HG03521 (cell line): ENCODE results near the gene VPS26C.
"Not testable (repeated sequence)": the region's sequence is repeated elsewhere in the genome, so short reads cannot be mapped to it uniquely, and the experiment has no call there.

Source experiments
- ATAC-seq: cut with Tn5 transposase; IDR thresholded peaks from one replicate; pipeline ENCODE4 v1.9.1; 2021; ENCODE audit warnings: mild to moderate bottlenecking, moderate library complexity; ENCODE audit not compliant: unreplicated experiment

Gene VPS26C

DNA sequence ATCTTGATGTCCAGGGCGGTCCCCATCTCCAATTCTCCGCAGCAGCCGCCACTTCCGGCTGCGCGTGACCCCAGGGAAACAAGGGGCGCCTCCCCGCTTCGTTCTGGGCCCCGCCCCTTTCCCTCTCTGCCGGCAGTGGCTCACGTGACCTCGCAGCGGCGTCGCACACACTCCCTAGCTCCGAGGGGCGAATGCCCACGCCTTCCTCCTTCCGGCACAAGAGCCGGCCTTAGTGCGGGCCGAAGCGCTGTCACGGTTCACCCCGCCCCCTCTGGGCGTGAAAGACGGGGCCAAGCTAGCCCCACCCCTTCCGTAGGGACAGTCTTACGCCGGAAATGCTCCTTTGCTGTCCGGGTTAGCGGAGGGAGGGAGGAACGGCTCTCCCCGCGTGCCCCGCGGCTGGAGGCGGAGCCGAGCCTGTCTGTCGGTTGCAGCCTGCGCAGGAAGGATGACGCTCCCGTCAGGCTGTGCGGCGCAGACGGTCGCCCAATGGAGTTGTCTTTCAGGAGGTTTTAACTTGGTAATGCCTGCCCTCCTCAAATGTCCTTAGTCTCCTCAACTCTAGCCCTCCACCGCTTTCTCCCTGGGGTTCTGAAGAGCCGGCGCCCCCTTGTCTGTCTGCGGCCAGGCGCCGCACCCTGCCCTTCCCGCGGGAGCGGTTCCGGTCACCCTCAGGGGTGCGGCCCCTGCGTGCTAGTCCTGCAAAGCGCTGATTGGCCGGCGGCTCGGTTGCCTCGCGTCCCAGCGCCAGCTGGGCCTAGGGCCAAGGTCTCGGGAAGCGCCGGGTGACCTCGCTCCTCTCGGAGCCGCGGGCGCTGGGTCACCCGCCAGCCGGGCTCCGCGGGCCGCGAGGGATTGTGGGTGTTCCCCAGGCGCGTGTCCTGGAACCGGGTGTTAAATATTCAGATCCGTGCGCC, at the start of gene VPS26C:
Gene VPS26C (minus strand): TSS at position 66 of the 917 bp plus-strand sequence. CDS start 40 bp downstream, at position 26.
- ATAC-seq: peak; percentile 92

DNA sequence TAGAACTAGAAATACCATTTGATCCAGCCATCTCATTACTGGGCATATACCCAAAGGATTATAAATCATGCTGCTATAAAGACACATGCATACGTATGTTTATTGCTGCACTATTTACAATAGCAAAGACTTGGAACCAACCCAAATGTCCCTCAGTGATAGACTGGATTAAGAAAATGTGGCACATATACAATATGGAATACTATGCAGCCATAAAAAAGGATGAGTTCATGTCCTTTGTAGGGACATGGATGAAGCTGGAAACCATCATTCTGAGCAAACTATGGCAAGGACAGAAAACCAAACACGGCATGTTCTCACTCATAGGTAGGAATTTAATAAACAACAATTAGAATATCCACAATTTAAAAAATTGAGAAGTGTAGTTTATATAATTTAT, 48.9 kb upstream of the VPS26C start:
- ATAC-seq: not testable (repeated sequence)

DNA sequence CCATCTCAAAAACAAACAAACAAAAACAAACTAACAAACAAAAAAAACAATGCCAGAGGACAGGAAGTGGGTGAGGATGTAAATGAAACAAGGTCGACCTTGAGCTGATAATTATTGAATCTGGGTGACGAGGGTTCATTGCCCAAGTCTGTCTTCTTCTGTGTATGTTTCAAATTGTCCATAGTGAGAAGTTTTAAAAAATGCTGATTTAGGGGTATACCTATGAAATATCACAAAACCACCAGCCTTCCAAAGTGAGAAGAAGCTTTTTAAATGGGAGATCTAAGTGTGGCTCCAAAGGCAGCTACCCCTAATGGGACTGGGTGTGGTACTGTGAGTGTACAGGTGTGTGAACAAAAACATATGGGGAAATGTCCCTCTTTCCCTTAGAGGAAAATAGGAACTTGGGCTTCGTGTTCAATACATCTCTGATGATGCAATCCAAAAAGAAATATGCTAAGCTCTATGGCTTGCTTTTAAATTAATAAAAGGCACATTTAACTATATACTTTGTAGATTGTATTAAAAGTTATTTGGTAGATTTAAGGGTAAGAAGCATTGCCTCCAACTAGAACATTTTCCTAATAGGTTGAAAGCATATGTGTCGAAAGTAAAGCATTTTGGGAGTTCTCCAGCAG, 33.1 kb upstream of the VPS26C start:
- ATAC-seq: no peak

DNA sequence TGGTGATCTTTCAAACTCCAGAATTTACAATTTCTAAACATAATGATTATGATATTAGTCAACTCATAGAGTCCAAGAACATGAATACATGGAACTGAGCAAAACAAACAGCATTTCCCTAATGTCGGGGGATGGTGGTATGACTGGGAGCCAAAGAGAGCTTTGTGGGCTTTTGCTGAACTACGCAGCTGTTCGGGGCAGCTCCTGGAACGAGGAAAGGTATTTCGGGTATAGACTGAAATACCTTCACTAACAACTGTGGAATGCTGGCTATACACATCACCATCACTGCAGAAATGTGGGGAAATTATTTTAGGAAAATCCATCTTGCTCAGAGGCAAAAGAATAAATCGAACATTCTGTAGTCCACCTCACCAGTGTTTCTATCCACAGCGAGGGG, 30.2 kb upstream of the VPS26C start:
- no peak for ATAC-seq

DNA sequence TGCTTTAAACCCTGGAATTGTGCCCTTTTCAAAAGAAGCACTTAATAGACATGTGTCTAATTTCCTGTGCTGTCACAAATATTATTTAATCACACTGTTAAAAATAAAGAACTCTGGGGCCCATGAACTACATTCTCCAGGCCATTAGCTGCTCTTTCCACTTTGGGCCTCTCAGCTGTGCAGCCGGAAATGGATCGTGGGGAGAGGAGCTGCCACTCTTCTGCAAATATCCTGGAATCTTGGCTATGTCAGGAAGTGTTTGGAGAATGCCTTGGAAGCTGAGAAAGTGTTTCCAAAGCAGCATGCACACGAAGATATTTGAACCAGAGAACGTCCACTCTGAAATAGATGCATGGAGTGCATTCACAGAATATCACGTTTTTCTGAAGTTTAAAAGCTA, 27.5 kb upstream of the VPS26C start:
- no peak for ATAC-seq

DNA sequence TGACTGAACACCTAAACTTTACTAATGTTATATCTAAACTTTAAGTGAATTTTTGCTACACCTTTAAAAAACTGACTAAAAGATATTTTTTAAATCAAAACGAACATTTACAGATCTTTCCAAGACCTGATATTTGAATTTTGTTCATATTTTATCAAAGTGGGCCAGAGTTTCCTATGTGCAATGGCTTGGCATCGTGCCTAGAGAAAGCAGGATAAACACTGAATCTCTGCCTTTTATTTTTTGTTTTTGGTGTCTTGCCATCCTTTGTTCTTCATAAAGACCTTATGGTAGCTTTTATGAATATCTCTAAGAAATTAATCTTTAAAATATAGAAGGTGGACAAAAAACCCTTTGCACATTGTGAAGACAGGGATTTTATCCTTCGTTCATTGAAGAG, 25.8 kb upstream of the VPS26C start:
- no peak for ATAC-seq

DNA sequence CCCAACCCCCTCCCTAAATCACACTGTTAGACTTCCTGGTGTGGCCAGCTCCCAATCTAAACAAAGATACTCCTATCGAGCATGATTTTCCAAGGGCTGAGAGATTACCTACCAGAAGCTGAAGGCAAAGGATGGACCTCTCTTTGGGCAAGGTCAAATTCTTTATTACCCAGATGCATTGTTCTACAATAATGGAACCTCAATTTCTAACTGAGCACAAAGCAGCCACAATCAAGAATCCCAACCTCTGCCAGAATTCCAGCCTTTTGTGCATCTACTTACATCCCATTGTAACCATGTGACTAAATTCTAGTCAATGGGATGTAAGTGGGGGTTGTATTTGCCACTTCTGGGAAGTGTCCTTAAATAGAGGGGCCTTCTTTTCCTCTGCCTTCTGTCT, 24.9 kb upstream of the VPS26C start:
- no peak for ATAC-seq

DNA sequence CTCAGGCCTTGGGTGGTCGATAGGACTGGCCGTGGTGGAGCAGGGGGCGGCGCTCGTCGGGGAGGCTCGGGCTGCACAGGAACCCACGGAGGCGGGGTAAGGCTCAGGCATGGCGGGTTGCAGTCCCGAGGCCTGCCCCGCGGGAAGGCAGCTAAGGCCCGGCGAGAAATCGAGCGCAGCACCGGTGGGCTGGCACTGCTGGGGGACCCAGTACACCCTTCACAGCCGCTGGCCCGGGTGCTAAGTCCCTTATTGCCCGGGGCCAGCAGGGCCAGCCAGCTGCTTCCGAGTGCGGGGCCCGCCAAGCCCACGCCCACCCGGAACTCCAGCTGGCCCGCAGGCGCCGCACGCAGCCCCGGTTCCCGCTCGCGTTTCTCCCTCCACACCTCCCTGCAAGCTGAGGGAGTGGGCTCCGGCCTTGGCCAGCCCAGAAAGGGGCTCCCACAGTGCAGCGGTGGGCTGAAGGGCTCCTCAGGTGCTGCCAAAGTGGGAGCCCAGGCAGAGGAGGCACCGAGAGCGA, 16.1 kb upstream of the VPS26C start:
- ATAC-seq: not testable (repeated sequence)

DNA sequence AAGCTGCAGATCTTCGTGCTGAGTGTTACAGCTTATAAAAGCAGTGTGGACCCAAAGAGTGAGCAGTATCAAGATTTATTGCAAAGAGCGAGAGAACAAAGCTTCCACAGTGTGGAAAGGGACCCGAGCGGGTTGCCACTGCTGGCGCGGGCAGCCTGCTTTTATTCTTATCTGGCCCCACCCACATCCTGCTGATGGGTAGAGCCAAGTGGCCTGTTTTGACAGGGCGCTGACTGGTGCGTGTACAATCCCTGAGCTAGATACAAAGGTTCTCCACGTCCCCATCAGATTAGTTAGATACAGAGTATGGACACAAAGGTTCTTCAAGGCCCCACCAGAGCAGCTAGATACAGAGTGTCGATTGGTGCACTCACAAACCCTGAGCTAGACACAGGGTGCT, 15.5 kb upstream of the VPS26C start:
- not testable (repeated sequence) for ATAC-seq

DNA sequence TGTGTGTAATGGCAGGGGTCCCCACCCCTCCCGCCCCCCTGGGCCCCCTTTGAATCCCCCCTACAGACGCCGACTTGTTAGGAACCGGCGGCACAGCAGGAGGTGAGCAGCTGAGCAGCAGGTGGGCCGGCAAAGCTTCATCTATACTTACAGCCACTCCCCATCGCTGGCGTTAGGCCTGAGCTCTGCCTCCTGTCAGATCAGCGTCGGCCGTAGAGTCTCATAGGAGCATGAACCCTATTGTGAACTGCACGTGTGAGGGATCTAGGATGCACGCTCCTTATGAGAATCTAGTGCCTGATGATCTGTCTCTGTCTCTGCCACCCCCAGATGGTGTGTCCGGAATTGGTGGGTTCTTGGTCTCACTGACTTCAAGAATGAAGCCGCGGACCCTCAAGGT, 14.9 kb upstream of the VPS26C start:
- ATAC-seq: no peak

DNA sequence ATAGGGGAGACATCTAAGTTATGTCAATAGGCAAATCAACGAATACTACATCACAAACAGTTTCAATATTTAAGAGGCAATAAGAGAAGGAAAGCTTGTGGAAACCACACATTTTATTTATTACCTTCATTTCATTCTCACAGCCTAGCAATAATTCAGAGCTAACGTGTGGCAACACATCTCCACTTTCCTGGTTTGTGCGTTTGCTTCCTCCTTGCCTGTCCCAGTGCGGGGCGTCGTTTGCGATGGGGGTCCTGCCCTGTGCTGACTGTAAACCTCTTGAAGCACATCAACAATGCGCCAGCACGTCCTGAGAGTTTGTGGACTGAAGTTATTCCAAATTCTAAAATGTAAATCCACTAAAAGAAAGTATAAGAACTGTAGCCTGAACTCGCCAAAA, 14.4 kb upstream of the VPS26C start:
- no peak for ATAC-seq

DNA sequence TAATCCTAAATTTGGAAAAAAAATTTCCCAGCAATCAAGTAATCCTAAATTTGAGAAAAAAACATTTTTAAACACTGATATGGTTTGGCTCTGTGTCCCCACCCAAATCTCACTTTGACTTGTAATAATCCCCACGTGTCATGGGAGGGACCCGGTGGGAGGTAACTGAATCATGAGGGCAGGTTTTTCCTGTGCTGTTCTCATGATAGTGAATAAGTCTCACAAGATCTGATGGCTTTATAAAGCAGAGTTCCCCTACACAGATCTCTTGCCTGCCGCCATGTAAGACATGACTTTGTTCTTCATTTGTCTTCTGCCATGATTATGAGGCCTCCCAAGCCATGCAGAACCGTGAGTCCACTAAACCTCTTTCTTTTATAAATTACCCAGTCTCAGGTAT, 12.1 kb upstream of the VPS26C start:
- ATAC-seq: not testable (repeated sequence)

DNA sequence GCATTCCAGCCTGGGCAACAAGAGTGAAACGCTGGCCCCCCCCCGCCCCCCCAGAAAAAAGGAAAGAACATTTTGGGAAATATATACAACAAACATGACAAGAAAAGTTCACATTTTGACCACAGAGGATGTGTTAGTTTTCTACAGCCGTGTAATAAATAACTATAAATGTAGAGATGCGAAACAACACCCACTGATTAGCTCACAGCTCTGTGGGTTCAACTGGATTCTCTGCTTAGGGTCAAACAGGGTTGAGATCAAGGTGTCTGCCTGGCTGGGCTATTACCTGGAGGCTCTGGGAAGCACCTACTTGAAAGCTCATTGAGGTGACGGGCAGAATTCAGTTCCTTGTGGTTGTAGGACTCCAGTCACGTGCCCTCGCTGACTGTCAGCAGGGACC, 11.1 kb upstream of the VPS26C start:
- ATAC-seq: no peak

DNA sequence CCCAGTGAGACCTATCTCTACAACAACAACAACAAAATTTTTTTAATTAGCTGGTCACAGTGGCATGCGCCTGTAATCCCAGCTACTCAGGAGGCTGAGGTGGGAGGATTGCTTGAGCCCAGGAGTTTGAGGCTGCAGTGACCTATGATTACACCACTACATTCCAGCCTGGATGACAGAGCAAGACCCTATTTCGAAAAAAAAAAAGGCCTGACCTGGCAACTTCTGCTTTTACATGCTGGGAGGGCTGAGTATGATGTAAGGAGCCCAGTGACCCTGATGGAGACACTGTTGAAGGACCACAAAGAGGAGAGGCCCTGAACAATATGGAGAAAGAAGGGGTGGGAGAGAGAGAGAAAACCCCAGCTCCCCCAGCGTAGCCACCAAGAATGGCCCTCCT, 9.2 kb upstream of the VPS26C start:
- ATAC-seq: no peak

DNA sequence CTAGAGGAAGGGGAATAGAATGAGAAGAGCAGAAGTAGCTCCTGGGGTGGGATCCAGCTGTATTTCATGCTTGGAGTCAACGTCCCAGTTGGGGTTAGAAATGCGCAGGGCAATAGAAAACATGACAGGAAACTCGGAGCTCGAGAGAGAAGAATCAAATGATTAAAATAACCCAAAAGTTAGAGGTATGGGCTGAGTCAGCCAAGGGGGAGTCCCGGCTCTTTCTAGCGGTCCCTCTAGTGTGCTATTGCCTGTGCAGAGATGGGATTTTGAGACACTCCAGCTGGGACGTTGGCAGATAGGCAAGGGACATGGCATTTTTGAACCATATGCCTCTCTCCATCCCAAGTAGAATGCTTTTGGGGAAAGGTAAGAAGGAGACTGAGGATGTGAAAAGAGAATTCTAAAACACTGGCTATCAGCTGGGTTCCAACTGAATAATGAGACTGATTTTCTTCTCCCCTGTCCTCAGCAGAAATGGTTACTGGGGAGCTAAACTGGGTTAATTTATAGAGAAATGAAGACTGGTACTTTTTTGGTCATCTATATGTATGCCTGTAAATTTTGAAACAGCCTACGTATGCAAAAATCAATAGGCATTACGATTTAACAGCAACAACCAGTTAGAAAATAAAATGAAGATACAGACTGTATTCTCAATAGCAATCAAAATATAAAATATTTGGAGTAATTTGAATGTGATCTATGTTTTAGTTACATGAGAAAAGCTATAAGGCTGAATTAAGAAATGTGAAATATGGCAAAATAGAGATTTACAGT, 7.0 kb upstream of the VPS26C start:
- no peak for ATAC-seq

DNA sequence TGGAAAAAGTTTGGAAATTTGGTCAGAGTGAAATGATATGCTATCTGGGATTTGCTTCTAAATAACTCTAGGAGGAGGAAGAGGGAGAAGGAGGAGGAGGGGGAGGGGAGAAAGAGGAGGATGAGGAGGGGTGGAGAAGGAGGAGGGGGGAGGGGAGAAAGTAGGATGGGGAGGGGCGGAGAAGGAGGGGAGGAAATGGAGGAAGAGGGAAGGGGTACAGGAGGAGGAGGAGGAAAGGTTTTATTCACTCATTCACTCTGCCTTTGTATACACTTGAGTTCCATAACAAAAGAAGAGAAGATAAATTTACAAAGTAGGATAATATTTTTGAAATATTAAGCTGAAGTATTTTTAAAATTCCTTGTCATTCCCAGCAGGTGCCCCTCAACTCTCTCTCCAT, 6.3 kb upstream of the VPS26C start:
- no peak for ATAC-seq

DNA sequence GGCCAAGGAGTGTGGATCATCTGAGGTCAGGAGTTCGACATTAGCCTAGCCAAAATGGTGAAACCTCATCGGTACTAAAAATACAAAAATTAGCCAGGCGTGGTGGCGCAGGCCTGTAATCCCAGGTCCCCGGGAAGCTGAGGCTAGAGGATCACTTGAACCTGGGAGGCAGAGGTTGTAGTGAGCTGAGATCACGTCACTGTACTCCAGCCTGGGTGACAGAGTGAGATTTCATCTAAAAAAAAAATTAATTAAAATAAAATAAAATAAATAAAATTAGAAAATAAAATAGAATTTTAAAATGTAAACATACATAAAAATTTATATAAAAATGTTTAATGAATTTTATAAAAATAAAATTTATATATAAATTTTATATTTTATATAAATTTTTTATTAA, 5.8 kb upstream of the VPS26C start:
- no peak for ATAC-seq

DNA sequence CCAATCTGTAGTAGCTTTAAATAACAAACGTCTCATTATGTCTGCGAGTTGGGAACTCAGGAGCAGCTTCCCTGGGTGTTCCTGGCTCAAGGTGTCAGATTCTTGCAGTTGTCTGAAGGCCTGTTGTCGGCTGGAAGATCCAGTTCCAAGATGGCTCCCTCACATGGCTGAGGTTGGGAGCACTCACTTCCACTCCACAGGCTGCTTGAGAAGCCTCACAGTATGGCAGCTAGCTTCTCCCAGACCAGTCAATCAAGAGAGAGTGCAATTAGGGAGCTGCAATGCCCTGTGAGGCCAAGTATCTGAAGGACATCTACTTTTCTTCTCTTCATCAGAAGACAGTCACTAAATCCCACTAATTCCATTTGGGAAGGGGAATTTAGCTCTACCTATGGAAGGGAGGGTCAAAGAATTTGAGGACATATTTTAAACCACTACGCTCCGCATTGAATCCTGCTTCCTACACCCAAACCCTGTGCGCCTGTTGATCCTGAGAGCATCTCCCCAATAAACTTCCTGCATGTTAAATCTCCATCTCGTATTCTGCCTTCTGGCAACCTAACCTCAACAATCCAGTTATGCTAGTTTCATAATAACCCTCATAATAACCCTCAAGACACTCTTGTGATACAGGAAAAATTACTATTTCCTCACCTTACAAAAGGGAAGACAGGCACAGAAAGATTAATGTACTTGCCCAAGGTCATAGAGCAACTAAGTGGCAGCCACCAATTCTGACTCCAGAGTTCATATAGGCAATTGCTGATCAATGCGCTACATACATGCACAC, 3.6 kb upstream of the VPS26C start:
- no peak for ATAC-seq

DNA sequence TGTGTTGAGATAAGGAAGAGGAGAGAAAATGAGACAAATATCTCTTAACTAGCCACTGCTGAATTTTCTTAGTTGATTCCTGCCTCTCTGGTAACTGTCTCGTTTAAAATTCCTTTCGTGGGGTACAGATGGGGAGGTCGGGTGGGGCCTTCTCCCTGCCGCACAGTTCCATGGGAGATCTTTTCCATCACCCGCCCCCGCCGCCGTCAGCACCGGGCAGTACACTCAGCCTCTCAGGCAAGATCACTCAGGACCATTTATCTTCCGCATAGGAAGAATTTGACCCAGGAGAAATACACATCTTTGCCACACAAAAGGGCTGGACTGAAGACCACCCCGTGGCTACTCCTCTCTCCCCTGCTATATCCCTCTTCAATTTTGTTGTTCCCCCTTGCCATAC, 2.3 kb upstream of the VPS26C start:
- no peak for ATAC-seq

DNA sequence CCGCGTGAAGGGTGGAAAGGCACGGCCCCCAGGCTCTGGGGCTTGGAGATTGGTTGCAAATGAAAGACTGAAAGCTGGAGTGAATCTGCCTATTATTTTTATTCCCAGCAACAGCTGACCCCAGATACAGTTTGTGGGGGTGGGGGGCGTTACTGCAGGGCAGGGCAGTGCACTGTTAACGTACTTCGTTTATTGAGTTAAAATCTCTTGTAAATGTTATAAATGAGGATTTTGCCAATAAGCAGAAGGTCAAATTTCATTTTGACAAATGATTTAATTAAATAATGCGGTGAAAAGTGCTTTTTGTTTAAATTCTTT, 1.0 kb upstream of the VPS26C start:
- ATAC-seq: no peak
